ENCODE data around the gene LRP1B. TPM values are rescaled to one million over a fixed set of nuclear protein-coding genes. Genes with fewer than 3 reads are reported as not detected.

Gene LRP1B
- total RNA-seq, 1 experiment from 2014 or later: 0.21 TPM

- intact Hi-C loops (cut with micrococcal nuclease; ENCODE audit: unreplicated experiment): loop anchor here (5.0 kb wide), 3 partner anchors 108 to 273 kb away; no protein-coding TSS in a partner anchor
- H3K4me3 Mint-ChIP-seq (ENCODE audit: low read depth, unreplicated experiment): no peak overlapping the region
- peaks cover 18% of the 10 kb centered on the region for H3K4me1 Mint-ChIP-seq (ENCODE audit: low read depth, unreplicated experiment)
- no peak for DNase-seq
- H3K36me3 Mint-ChIP-seq (ENCODE audit: insufficient read depth, unreplicated experiment): no peaks in the 10 kb centered on the region
- CTCF ChIA-PET: no interaction called here
- TF ChIP-seq CTCF (IDR thresholded peaks at IDR 0.05; ENCODE audit: unreplicated experiment): no peak
- no peaks in the 10 kb centered on the region for H3K9me3 Mint-ChIP-seq (ENCODE audit: low read depth, unreplicated experiment)
- peak overlapping the region; percentile 26 for H3K27ac Mint-ChIP-seq (ENCODE audit: unreplicated experiment)
- BruUV-seq (replicated peaks): no TSS peak
- no peaks in the 10 kb centered on the region for H3K27me3 Mint-ChIP-seq (ENCODE audit: unreplicated experiment)
These were observed 1541.5 kb downstream of the LRP1B start for GRCh38 chr2:140589273-140589672.

DNA sequence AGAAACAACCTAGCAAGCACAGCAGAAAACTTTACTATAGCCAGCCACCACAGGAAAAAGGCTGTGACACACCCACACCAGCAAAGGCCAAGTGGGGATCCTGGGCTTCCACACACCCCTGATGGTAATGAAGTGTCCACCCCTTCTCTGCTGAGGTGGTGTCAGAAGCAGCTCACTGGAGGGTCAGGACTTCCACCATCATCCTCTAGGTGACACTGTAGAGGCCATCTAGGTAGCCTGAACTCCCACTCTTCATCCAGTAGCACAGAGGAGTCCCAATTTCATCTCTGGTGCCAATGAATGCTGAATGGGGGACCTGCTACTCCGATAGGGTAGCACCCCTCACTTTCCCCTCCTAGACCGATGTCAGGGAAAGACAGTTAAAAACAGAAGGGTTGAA lies 1544.4 kb downstream of the LRP1B start:
- no peaks in the 10 kb centered on the region for H3K36me3 Mint-ChIP-seq (ENCODE audit: insufficient read depth, unreplicated experiment)
- CTCF ChIA-PET: interaction anchor here (1.2 kb wide), 1 partner anchor 278 kb away, joined by 3 read pairs; no protein-coding TSS in a partner anchor
- H3K9me3 Mint-ChIP-seq (ENCODE audit: low read depth, unreplicated experiment): no peaks in the 10 kb centered on the region
- H3K27ac Mint-ChIP-seq (ENCODE audit: unreplicated experiment): no peak overlapping the region
- intact Hi-C loops (cut with micrococcal nuclease; ENCODE audit: unreplicated experiment): loop anchor here (5.0 kb wide), 3 partner anchors 111 to 276 kb away; no protein-coding TSS in a partner anchor
- H3K4me3 Mint-ChIP-seq (ENCODE audit: low read depth, unreplicated experiment): no peak overlapping the region
- peak; percentile 46 for TF ChIP-seq CTCF (IDR thresholded peaks at IDR 0.05; ENCODE audit: unreplicated experiment)
- BruUV-seq (replicated peaks): no TSS peak
- H3K4me1 Mint-ChIP-seq (ENCODE audit: low read depth, unreplicated experiment): peaks cover 18% of the 10 kb centered on the region
- no peaks in the 10 kb centered on the region for H3K27me3 Mint-ChIP-seq (ENCODE audit: unreplicated experiment)
- peak; percentile 45 for DNase-seq

DNA sequence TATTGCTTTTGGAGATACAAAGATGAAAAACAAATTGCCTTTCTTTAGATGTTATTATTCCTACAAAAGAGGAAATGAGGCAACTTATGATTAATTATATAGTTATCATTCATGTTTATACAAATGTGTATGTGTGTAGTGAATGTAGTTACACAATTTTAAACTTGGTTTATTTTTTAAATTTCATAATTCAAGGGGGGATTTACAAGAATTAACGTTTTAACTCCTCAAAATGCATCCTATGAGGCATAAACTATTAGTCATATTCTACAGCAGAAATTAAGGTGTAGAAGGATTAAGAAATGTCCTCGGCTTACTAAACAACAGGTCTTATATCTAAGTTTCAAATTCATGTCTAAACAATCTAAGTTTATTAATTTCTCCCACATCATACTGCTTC lies 1545.8 kb downstream of the LRP1B start:
- CTCF ChIA-PET: no interaction called here

GRCh38 chr2:140584471-140584870 lies 1546.3 kb downstream of the LRP1B start:
- BruUV-seq (replicated peaks): no TSS peak
- Mint-ChIP-seq H3K27me3 (ENCODE audit: unreplicated experiment) (no peaks in the 10 kb centered on the region), H3K36me3 (ENCODE audit: insufficient read depth, unreplicated experiment) (no peaks in the 10 kb centered on the region), H3K9me3 (ENCODE audit: low read depth, unreplicated experiment) (no peaks in the 10 kb centered on the region), H3K4me3 (ENCODE audit: low read depth, unreplicated experiment) (no peak overlapping the region), H3K4me1 (ENCODE audit: low read depth, unreplicated experiment) (peaks cover 11% of the 10 kb centered on the region), H3K27ac (ENCODE audit: unreplicated experiment) (no peak overlapping the region)
- CTCF ChIA-PET: no interaction called here
- intact Hi-C loops (cut with micrococcal nuclease; ENCODE audit: unreplicated experiment): no loop called here
- DNase-seq: no peak
- TF ChIP-seq CTCF (IDR thresholded peaks at IDR 0.05; ENCODE audit: unreplicated experiment): no peak

More for the DNA sequence above, 1545.8 kb downstream of the LRP1B start:
- no peaks in the 10 kb centered on the region for H3K27me3 Mint-ChIP-seq (ENCODE audit: unreplicated experiment)
- H3K36me3 Mint-ChIP-seq (ENCODE audit: insufficient read depth, unreplicated experiment): no peaks in the 10 kb centered on the region
- BruUV-seq (replicated peaks): no TSS peak
- no peak for DNase-seq
- H3K9me3 Mint-ChIP-seq (ENCODE audit: low read depth, unreplicated experiment): no peaks in the 10 kb centered on the region
- no peak overlapping the region for H3K4me3 Mint-ChIP-seq (ENCODE audit: low read depth, unreplicated experiment)
- TF ChIP-seq CTCF (IDR thresholded peaks at IDR 0.05; ENCODE audit: unreplicated experiment): no peak
- intact Hi-C loops (cut with micrococcal nuclease; ENCODE audit: unreplicated experiment): loop anchor here (5.0 kb wide), 3 partner anchors 112 to 277 kb away; no protein-coding TSS in a partner anchor
- H3K27ac Mint-ChIP-seq (ENCODE audit: unreplicated experiment): no peak overlapping the region
- H3K4me1 Mint-ChIP-seq (ENCODE audit: low read depth, unreplicated experiment): peaks cover 17% of the 10 kb centered on the region
